Endothelial cell (in vitro differentiated cells): Measurements from ENCODE around the gene SLC47A1. TPM values are rescaled to one million over a fixed set of nuclear protein-coding genes. Genes with fewer than 3 reads are reported as not detected.

Source experiments
- DNase-seq: peaks from one replicate; pipeline ENCODE4 v3.0.0; 2021; ENCODE audit warnings: low spot score
- H3K27ac Mint-ChIP-seq: one replicate; pipeline ENCODE4 v1.8.0; 2021; ENCODE audit warnings: mixed read lengths, inconsistent platforms; ENCODE audit not compliant: unreplicated experiment
- H3K27me3 Mint-ChIP-seq: one replicate; pipeline ENCODE4 v1.8.0; 2021; ENCODE audit warnings: mild to moderate bottlenecking, moderate library complexity, mixed read lengths, inconsistent platforms; ENCODE audit not compliant: unreplicated experiment
- H3K36me3 Mint-ChIP-seq: one replicate; pipeline ENCODE4 v1.8.0; 2021; ENCODE audit warnings: mild to moderate bottlenecking, low read depth, mixed read lengths, inconsistent platforms; ENCODE audit not compliant: unreplicated experiment
- H3K4me1 Mint-ChIP-seq: one replicate; pipeline ENCODE4 v1.8.0; 2021; ENCODE audit warnings: mild to moderate bottlenecking, mixed read lengths, inconsistent platforms; ENCODE audit not compliant: unreplicated experiment
- H3K4me3 Mint-ChIP-seq: one replicate; pipeline ENCODE4 v1.8.0; 2021; ENCODE audit warnings: mild to moderate bottlenecking, mixed read lengths, inconsistent platforms; ENCODE audit not compliant: unreplicated experiment
- H3K9me3 Mint-ChIP-seq: one replicate; pipeline ENCODE4 v1.8.0; 2021; ENCODE audit warnings: mixed read lengths, inconsistent platforms; ENCODE audit not compliant: unreplicated experiment
- total RNA-seq: library from RNA; stranded (reverse); fragmentation: NEBNext Ultra II Directional; extraction: Animal tissue kit (Norgen Biotek cat#: 25700); gene quantifications from one replicate; pipeline ENCODE4 v1.2.1, GENCODE V29; 2021; ENCODE audit not compliant: unreplicated experiment
- TF ChIP-seq, protein P1 (sequence below): fragments of 200-600 bp; sonication (generic); IDR thresholded peaks from one replicate; pipeline ENCODE4 v1.5.0; 2021; ENCODE audit warnings: antibody characterized with exemption; ENCODE audit not compliant: unreplicated experiment

The SLC47A1 gene
- total RNA-seq, 1 donor from 2014 or later, result 6.8 TPM

- no peaks in the 10 kb centered on the region for H3K27me3 Mint-ChIP-seq
- no peak for DNase-seq
- no peak overlapping the region for H3K4me3 Mint-ChIP-seq
- H3K27ac Mint-ChIP-seq, result no peak overlapping the region
- TF ChIP-seq, protein P1, sequence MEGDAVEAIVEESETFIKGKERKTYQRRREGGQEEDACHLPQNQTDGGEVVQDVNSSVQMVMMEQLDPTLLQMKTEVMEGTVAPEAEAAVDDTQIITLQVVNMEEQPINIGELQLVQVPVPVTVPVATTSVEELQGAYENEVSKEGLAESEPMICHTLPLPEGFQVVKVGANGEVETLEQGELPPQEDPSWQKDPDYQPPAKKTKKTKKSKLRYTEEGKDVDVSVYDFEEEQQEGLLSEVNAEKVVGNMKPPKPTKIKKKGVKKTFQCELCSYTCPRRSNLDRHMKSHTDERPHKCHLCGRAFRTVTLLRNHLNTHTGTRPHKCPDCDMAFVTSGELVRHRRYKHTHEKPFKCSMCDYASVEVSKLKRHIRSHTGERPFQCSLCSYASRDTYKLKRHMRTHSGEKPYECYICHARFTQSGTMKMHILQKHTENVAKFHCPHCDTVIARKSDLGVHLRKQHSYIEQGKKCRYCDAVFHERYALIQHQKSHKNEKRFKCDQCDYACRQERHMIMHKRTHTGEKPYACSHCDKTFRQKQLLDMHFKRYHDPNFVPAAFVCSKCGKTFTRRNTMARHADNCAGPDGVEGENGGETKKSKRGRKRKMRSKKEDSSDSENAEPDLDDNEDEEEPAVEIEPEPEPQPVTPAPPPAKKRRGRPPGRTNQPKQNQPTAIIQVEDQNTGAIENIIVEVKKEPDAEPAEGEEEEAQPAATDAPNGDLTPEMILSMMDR, result no peak
- peaks cover 12% of the 10 kb centered on the region for H3K4me1 Mint-ChIP-seq
- no peaks in the 10 kb centered on the region for H3K9me3 Mint-ChIP-seq
- H3K36me3 Mint-ChIP-seq, result no peaks in the 10 kb centered on the region
Measured at GRCh38 chr17:19542247-19542646, 8.6 kb downstream of the SLC47A1 start.

DNA sequence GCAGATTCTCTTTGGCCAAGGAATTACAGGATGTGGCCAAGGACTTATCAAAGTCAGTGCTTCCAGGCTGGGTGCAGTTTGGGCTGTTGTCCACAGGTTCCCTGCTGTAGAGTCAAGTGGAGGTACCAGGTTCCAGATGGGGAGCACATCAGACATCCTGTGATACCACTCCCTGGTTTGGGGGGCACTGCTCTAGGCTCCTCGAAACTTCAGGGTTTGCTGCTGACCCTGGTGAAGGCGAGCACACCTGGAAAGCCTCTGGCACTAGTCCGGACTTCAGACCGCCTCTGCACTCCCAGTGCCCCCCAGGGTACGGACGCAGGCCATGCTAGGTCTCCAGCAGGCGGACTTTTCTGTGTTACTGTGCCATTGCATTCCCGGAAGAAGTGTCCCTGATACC is 10.7 kb downstream of the SLC47A1 start:
- Mint-ChIP-seq H3K9me3 (no peaks in the 10 kb centered on the region), H3K4me1 (peaks cover 6% of the 10 kb centered on the region), H3K36me3 (no peaks in the 10 kb centered on the region), H3K27me3 (no peaks in the 10 kb centered on the region), H3K27ac (no peak overlapping the region), H3K4me3 (no peak overlapping the region)
- TF ChIP-seq, protein P1, result no peak
- DNase-seq, result no peak

DNA sequence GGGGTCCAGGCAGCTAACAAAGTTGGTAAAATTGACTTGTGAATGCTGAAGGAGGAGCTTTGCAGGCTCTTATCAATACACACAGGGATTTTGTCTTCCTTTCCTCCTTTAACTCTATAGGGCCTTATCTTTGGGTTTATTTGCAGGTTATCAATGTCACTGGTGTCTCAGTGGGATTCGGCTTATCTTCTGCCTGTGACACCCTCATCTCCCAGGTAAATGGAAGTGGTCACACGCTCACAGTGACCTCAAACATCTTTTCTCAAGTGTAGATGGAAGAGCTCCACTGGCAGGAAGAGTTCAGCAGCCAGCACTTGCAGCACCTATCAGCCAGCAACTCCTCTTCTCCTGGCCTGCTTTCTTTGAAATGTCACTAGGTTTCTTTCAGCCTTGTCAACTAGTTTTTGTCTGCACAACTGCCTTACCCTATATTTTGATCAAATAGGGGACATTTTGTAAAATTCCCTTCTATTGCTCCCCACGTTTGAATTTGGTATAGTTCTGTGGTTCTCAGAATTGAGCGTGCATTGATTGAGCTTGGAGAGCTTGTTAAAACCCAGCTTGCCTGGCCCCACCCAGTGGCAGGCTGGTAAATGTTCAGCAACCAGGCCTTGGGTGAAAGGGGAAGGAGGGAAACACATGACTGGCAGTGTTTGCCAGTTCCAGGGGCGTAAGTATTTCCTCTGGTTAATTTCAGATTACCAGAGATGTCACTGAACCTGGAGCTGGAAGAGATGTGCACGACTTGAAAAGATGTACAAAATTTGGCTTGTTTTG is 12.8 kb downstream of the SLC47A1 start:
- Mint-ChIP-seq H3K36me3 (no peaks in the 10 kb centered on the region), H3K4me3 (no peak overlapping the region), H3K27ac (no peak overlapping the region), H3K9me3 (no peaks in the 10 kb centered on the region), H3K27me3 (peaks cover 2% of the 10 kb centered on the region), H3K4me1 (peaks cover 6% of the 10 kb centered on the region)
- TF ChIP-seq, protein P1, result no peak
- DNase-seq, result no peak

GRCh38 chr17:19549746-19550623 is 16.3 kb downstream of the SLC47A1 start:
- DNase-seq, result no peak
- Mint-ChIP-seq H3K4me3 (no peak overlapping the region), H3K9me3 (no peaks in the 10 kb centered on the region), H3K27ac (no peak overlapping the region), H3K4me1 (peaks cover 6% of the 10 kb centered on the region), H3K36me3 (no peaks in the 10 kb centered on the region), H3K27me3 (peaks cover 7% of the 10 kb centered on the region)
- TF ChIP-seq, protein P1, result no peak

GRCh38 chr17:19551165-19551564 is 17.5 kb downstream of the SLC47A1 start:
- Mint-ChIP-seq H3K4me1 (peaks cover 6% of the 10 kb centered on the region), H3K4me3 (no peak overlapping the region), H3K27ac (no peak overlapping the region), H3K9me3 (no peaks in the 10 kb centered on the region), H3K36me3 (no peaks in the 10 kb centered on the region), H3K27me3 (peaks cover 7% of the 10 kb centered on the region)
- TF ChIP-seq, protein P1, result no peak
- no peak for DNase-seq
